ENCODE results near the gene MCM3. TPM values are rescaled to one million over a fixed set of nuclear protein-coding genes. Genes with fewer than 3 reads are reported as not detected.

Gene MCM3
- total RNA-seq, 1 experiment from 2014 or later: 107 TPM

GRCh38 chr6:52286798-52287432, 2.4 kb upstream of the MCM3 start:
- Histone ChIP-seq H3K4me3 (ENCODE audit: low read depth in 2 of 2, low read length in 2 of 2) (no peak overlapping the region), H3K27me3 (ENCODE audit: control insufficient read depth, insufficient read depth, low read length) (no peaks in the 10 kb centered on the region), H3K9me3 (ENCODE audit: control insufficient read depth, insufficient read depth, low read depth, low read length) (no peaks in the 10 kb centered on the region), H3K4me1 (ENCODE audit: control insufficient read depth, insufficient read depth, low read length) (peaks cover 15% of the 10 kb centered on the region), H3K36me3 (ENCODE audit: control insufficient read depth, insufficient read depth, low read length) (peaks cover 16% of the 10 kb centered on the region), H3K27ac (ENCODE audit: low read length) (no peak overlapping the region; the same call in 1 of the 2 replicates)
- TF ChIP-seq, protein P1, sequence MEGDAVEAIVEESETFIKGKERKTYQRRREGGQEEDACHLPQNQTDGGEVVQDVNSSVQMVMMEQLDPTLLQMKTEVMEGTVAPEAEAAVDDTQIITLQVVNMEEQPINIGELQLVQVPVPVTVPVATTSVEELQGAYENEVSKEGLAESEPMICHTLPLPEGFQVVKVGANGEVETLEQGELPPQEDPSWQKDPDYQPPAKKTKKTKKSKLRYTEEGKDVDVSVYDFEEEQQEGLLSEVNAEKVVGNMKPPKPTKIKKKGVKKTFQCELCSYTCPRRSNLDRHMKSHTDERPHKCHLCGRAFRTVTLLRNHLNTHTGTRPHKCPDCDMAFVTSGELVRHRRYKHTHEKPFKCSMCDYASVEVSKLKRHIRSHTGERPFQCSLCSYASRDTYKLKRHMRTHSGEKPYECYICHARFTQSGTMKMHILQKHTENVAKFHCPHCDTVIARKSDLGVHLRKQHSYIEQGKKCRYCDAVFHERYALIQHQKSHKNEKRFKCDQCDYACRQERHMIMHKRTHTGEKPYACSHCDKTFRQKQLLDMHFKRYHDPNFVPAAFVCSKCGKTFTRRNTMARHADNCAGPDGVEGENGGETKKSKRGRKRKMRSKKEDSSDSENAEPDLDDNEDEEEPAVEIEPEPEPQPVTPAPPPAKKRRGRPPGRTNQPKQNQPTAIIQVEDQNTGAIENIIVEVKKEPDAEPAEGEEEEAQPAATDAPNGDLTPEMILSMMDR (IDR thresholded peaks at IDR 0.05): peak; percentile 80
- TF ChIP-seq TCF7L2 (IDR thresholded peaks at IDR 0.05; ENCODE audit: low read depth, low read length): no peak
- CTCF ChIA-PET: no interaction called here
- intact Hi-C loops (cut with micrococcal nuclease; ENCODE audit: unreplicated experiment) (loop anchor here (1.0 to 10.0 kb wide), 2 partner anchors 112 to 378 kb away; no protein-coding TSS in a partner anchor), in situ Hi-C loops (cut with HindIII; ENCODE audit: low pct_unique_long_range_greater_than_20kb, low sequenced_read_pairs) (loop anchor here (10.0 kb wide), 1 partner anchor 118 kb away; no protein-coding TSS in a partner anchor)
- POLR2A ChIA-PET: no interaction called here
- BruUV-seq (replicated peaks): no TSS peak
- DNase-seq (ENCODE audit: low read depth, low spot score) (peak; percentile 51), ATAC-seq (no peak)

DNA sequence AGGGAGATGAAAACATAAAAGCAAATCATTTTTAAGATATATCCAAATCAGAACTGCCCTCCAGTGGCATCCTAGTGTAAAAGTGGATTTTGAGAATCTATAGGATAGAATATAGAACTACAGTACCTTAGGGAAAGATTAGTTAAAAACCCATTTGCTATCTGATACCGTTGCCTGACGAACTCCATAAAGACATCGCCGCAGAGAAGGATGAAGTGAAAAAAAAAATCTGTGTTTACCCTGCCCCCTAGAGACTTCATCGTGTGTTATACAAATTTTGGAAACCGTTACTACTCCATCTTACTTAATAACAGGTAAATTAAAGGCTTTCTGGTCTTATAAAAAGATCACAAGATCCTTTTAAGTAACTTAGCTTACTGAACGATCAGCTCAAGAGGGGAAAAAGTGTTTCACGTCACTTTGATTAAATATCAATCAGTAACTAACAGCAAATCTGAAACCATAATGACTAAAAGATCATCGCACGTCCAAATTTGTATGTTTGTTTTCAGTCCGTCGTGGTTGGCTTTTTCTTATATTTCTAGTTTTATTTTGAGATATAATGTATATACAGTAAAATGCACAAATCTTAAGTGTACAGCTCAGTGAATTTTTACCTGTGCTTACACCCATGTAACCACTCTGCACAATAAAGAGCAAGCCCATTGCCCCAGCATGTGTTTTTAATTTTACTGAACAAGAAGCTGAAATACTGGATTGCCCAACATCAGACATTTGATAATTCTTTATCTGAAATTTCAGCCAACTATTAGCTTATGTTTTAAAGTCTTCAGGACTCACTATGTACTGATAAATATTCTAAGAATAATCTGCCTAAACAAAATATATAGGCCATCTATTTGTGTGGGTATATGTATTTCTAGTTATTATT, 881 bp upstream of the MCM3 start:
- in situ Hi-C loops (cut with HindIII; ENCODE audit: low pct_unique_long_range_greater_than_20kb, low sequenced_read_pairs): loop anchor here (10.0 kb wide), 1 partner anchor 119 kb away; no protein-coding TSS in a partner anchor
- intact Hi-C loops (cut with micrococcal nuclease; ENCODE audit: unreplicated experiment): loop anchor here (2.0 to 10.0 kb wide), 2 partner anchors 77 to 379 kb away; partner anchors contain the start of gene PAQR8
- no TSS peak for BruUV-seq (replicated peaks)
- Histone ChIP-seq H3K4me3 (ENCODE audit: low read depth in 2 of 2, low read length in 2 of 2) (peak overlapping the region; percentile 84 to 93), H3K27me3 (ENCODE audit: control insufficient read depth, insufficient read depth, low read length) (no peaks in the 10 kb centered on the region), H3K4me1 (ENCODE audit: control insufficient read depth, insufficient read depth, low read length) (peaks cover 15% of the 10 kb centered on the region), H3K9me3 (ENCODE audit: control insufficient read depth, insufficient read depth, low read depth, low read length) (no peaks in the 10 kb centered on the region), H3K36me3 (ENCODE audit: control insufficient read depth, insufficient read depth, low read length) (peaks cover 29% of the 10 kb centered on the region), H3K27ac (ENCODE audit: low read length) (peak overlapping the region; percentile 88)
- ATAC-seq (no peak), DNase-seq (ENCODE audit: low read depth, low spot score) (peak; percentile 18)
- POLR2A ChIA-PET: interaction anchor here (0.6 kb wide), 1 partner anchor 859 kb away, joined by 3 read pairs; no protein-coding TSS in a partner anchor
- TF ChIP-seq TCF7L2 (IDR thresholded peaks at IDR 0.05; ENCODE audit: low read depth, low read length): no peak
- TF ChIP-seq, protein P1 (IDR thresholded peaks at IDR 0.05): peak; percentile 24; the same call in 1 of the 2 replicates
- CTCF ChIA-PET: interaction anchor here (0.7 to 2.0 kb wide), 3 partner anchors 22 to 114 kb away, joined by 4 to 12 read pairs (median 10); no protein-coding TSS in a partner anchor

- peaks cover 40% of the 10 kb centered on the region for H3K36me3 ChIP-seq (ENCODE audit: control insufficient read depth, insufficient read depth, low read length)
- no peaks in the 10 kb centered on the region for H3K9me3 ChIP-seq (ENCODE audit: control insufficient read depth, insufficient read depth, low read depth, low read length)
- intact Hi-C loops (cut with micrococcal nuclease; ENCODE audit: unreplicated experiment): loop anchor here (2.0 to 10.0 kb wide), 2 partner anchors 79 to 381 kb away; partner anchors contain the start of gene PAQR8
- POLR2A ChIA-PET: no interaction called here
- ATAC-seq (peak; percentile 26; the same call in 1 of the 2 replicates), DNase-seq (ENCODE audit: low read depth, low spot score) (no peak)
- CTCF ChIA-PET: no interaction called here
- H3K27ac ChIP-seq (ENCODE audit: low read length): peak overlapping the region; percentile 91
- TF ChIP-seq TCF7L2 (IDR thresholded peaks at IDR 0.05; ENCODE audit: low read depth, low read length): no peak
- no peak for TF ChIP-seq POLR2AphosphoS5 (IDR thresholded peaks at IDR 0.05; ENCODE audit: low read depth, low read length)
- TF ChIP-seq SIN3A (IDR thresholded peaks at IDR 0.05; ENCODE audit: borderline replicate concordance, insufficient read depth, low read depth, low read length): no peak
- TF ChIP-seq, protein P1 (IDR thresholded peaks at IDR 0.05): no peak
- TF ChIP-seq, protein P2, sequence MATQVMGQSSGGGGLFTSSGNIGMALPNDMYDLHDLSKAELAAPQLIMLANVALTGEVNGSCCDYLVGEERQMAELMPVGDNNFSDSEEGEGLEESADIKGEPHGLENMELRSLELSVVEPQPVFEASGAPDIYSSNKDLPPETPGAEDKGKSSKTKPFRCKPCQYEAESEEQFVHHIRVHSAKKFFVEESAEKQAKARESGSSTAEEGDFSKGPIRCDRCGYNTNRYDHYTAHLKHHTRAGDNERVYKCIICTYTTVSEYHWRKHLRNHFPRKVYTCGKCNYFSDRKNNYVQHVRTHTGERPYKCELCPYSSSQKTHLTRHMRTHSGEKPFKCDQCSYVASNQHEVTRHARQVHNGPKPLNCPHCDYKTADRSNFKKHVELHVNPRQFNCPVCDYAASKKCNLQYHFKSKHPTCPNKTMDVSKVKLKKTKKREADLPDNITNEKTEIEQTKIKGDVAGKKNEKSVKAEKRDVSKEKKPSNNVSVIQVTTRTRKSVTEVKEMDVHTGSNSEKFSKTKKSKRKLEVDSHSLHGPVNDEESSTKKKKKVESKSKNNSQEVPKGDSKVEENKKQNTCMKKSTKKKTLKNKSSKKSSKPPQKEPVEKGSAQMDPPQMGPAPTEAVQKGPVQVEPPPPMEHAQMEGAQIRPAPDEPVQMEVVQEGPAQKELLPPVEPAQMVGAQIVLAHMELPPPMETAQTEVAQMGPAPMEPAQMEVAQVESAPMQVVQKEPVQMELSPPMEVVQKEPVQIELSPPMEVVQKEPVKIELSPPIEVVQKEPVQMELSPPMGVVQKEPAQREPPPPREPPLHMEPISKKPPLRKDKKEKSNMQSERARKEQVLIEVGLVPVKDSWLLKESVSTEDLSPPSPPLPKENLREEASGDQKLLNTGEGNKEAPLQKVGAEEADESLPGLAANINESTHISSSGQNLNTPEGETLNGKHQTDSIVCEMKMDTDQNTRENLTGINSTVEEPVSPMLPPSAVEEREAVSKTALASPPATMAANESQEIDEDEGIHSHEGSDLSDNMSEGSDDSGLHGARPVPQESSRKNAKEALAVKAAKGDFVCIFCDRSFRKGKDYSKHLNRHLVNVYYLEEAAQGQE (IDR thresholded peaks at IDR 0.05; ENCODE audit: insufficient read depth in 1 of 2, low read depth in 2 of 2, low read length in 1 of 2): no peak
- H3K27me3 ChIP-seq (ENCODE audit: control insufficient read depth, insufficient read depth, low read length): no peaks in the 10 kb centered on the region
- TSS peak; percentile 79 for BruUV-seq (replicated peaks)
- in situ Hi-C loops (cut with HindIII; ENCODE audit: low pct_unique_long_range_greater_than_20kb, low sequenced_read_pairs): loop anchor here (10.0 kb wide), 1 partner anchor 121 kb away; no protein-coding TSS in a partner anchor
- peaks cover 15% of the 10 kb centered on the region for H3K4me1 ChIP-seq (ENCODE audit: control insufficient read depth, insufficient read depth, low read length)
- peak overlapping the region; percentile 84 to 93 for H3K4me3 ChIP-seq (ENCODE audit: low read depth in 2 of 2, low read length in 2 of 2)
These were observed 447 bp downstream of the MCM3 start for GRCh38 chr6:52284131-52284459.

Measured in Panc1 (cell line).